Hypothalamus (tissue), 51 donors: ENCODE results near the gene C3orf52.

Experiments
- DNase-seq, 51 donors: peaks; one replicate each; lab custom pipeline; 2025; lab: John Stamatoyannopoulos, UW

C3orf52 gene

DNA sequence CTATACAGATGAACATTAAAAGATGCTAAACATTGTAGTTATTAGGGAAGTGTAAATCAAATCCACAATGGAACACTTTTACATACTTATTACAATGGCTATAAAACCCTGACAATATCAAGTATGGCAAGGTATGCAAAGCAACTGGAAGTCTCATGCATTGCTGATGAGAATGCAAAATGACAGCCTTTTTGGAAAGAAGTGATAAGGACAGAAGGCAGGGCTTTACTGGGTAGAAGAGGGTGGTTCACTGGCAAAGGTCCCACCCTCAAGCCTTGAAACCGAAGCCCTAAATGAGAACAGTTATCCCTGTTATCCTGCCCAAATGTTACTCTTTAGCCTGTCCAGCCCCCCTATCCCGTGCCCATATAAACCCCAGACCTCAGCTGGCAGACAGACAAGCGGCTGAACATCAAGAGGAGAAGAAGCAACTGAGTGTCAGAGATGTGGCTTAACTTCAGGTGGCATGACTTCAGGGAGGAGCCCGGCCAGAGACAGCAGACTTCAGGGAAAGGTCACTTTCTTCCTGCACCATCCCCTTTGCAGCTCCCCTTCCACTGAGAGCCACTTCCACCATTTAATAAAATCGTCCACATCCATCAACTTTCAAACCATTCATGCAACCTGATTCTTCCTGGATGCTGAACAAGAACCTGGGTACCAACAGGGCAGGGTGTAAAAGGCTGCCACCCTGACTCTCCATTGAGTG lies 47.6 kb downstream of the C3orf52 start:
- DNase-seq = no peak

DNA sequence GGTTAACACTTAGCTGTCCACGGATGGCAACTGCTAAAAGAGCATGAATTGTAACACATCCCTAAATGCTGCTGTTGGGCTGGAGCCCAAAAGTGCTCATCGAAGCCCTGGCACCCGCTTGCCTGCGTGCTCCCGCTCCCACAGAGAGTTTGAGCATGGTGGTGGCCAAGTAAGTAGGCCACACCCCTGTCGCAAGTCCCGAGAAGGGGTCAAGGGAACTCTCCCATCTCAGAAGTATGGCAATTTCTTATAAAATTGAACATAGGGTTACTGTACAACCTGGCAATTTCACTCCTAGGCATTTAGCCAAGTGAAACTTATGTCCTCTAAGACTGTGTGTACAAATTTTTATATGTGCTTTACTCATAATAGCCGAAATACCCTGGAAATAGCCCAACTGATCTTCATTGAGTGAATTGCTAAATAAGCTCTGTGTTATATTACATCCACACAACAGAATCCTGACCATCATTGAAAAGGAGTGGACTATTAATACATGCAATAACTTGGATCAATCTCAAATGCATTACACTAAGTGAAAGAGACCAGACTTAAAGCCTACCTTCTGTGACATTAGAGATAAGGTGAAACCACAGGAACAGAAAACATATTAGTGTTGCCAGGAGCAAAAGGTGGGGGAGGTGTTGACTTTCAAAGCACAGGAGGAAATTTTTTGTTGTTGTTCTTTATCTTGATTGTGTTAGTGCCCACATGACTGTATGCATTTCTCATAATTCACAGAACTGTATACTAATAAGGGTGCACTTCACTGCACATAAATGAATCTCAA lies 48.3 kb downstream of the C3orf52 start:
- DNase-seq = no peak

DNA sequence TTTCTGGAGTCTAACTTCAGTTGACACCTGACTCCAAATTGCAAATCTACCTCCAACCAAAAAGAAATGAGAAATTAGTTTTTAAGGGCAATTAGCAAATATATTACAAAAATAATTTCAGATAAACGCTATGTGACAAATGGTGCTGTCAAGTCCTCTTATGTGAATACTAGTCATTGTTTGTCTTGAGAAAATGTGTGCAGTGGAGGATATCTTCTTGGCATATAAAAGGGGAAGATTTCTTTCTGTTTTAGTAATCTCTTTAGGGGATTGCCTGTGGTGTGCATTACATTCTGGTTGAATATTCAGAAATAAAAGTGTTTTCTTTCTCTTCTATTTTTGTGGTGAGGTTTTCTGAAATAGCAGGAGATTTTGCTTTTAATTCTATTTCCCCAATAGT lies 49.9 kb downstream of the C3orf52 start:
- DNase-seq = no peak

DNA sequence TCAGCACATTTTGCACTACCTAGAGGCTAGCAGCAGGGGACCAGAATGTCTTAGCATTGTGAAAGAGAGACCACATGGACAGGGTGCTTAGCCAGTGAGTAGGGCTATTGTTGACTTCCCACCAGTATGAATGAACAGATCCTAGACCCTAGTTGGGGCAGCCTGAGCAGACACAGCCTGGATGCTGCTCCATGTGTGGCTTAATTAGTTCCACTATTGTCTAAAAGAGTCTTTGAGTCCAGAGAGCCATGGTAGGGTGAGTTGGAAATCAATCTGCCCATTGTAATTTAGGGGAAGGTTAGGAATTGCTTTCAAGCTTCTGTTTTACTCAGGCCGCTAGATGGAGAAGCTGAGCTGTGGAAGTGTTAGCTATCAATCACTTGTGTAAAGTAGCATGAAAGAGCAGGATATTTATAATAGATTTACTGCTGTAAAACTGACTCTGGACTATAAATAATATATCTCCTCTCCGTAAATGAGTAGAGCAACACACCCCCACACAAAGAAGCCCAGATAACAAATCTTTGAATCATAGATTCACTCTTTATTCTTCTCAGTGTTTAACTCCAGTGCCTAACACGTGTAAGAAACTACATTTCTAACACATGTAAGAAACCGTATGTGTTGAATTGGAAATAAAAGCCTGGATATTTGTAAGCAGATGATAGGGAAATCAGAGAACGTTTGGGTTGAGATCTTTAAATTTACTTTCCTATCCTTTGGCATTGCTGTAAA lies 50.9 kb downstream of the C3orf52 start:
- peak in 27 of 51 donors; percentile 1 to 71 (median 25) for DNase-seq

DNA sequence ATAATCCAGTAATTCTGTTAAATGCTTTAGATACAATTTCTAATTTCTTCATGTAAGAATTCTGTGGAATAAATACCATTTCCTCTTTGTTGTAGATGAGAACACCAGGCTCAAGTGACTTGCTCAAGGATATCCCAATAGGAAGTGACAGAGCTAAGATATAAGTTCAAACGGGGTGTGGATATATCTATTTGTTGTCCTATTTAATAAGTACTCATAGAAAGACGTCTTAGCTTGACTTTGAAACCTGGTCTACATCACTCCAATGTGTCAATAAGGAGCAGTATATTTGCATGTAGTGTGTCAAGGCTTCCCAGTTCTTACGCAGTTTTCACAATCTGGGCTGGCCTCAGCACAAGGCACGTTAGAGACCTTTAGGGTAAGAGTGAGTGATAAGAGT lies 51.6 kb downstream of the C3orf52 start:
- no peak for DNase-seq

DNA sequence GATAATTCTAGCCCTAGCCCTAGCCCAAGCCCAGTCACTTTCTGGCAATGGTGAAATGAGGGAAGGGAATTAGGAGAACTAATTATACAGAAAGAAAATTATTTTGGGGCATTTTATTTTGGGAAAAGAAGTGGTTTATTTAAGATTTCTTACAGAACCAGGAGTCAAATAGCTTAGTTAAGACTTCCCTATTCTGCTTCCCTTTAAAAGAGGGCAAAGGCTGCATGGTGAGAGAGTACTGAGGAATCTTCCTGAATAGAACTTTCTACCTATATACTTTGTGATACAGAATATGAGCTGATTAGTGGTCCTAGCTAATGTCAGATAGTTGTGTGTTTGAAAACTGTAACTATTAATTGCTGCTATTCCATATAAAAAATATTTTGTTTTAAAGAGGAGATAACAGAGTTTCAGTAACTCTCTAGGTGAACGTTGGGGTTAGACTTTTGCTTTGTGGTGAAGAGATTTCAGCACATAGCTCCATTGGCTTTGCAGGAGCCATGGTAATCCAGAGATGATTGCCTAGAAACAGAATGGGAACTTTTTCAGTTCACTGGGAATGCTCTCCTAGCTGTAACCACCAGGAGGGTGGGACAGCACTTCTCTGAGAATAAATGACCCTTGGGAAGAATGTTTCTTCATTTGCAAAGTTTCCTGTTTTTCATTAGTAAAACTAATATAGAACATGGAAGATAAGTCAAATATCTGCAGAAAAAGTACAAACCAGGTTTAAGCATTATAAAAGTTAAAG lies 52.2 kb downstream of the C3orf52 start:
- no peak for DNase-seq

DNA sequence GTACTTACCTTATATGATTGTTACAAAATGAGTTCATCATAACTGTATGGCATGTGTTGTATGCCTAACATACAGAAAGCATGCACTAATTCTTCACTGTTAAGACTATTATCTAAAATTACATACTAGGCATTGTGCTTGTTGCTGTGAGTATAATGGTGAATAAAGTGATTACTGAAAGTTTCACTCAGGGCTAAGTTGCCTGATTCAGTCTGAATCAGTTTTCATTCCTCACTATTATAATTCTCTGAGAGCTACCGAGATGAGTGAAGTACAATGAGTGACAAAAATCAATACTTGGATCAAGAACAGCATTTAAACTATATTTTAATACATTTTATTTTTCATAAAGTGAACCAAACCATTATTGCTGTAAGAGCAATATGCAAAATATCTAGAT lies 54.4 kb downstream of the C3orf52 start:
- no peak for DNase-seq

DNA sequence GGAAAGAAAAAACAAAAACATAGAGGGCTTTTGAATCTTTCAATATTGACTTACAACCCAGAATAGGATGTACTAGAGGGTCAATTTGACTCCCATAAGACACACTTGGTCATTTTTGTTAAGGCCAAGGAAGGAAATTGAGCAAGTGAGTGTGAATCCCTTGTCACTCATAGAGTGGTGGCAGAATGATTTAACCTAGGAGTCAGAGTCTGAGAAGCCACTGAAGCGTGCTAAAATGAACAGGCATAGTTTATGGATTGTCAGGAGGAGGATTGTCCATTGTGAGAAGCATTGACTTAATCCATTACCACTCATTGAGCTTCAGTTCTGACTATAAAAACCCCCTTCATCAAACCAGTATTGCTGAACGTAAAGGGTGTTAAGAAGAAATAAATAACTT lies 55.1 kb downstream of the C3orf52 start:
- DNase-seq = no peak

DNA sequence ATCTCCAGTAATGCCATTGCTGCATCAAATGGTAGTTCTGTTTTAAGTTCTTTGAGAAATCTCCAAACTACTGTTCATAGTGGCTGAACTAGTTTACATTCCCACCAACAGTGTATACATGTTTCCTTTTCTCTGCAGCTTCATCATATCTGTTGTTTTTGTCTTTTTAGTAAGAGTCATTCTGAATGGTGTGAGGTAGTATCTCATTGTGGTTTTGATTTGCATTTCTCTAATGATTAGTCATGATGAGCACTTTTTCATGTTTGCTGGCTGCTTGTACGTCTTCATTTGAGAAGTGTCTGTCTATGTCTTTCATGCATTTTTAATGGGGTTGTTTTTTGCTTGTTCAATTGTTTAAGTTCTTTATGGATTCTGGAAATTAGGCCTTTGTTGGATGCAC lies 57.1 kb downstream of the C3orf52 start:
- DNase-seq = no peak

DNA sequence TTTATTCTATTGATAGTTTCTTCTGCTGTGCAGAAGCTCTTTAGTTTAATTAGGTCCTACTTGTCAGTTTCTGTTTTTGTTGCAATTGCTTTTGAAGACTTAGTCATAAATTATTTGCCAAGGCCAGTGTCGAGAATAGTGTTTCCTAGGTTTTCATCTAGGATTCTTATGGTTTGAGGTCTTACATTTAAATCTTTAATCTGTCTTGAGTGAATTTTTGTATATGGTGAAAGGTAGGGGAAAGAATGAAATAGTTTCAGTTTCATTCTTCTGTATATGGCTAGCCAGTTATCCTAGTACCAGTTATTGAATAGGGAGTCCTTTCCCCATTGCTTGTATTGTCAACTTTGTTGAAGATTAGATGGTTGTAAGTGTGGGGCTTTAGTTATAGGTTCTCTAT lies 57.5 kb downstream of the C3orf52 start:
- no peak for DNase-seq

DNA sequence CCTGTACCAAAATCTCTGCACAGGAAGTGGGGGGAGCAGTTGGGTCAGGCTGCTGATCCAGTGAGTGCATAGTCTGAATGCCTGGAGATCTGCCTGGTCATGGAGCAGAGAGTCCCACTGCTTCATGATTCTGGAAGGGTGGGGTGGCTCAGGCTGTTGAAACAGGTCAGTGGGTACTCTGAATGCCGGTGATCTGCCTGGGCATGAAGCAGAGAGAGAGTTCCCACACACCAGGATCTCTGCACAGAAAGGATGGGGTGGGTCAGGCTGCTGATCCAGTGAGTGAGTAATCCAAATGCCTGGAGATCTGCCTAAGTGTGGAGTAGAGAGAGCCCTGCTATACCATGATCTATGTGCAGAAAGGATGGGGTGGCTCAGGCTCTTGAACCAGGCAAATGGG lies 62.9 kb downstream of the C3orf52 start:
- DNase-seq = no peak

DNA sequence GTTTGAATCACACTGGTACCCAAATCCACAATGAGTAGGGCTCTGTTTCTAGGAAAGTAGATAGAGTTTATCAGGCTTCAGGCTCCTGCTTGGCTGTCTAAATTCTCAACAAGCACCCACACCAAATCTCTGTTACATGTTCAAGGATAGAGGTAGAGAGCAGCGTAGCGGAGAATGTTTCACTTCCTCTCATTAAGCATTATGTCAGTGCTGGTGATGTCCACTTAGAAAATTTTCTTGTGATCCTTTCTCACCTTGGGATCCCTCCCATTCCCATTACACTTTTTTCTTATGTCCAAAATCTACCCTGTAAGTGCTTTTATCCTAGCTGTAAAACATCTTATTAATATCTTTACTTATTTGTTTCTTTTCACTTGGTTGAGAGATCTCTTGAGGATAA lies 81.6 kb downstream of the C3orf52 start:
- no peak for DNase-seq
